ENCODE measurements around the gene KLHL10. TPM values are rescaled to one million over a fixed set of nuclear protein-coding genes. Genes with fewer than 3 reads are reported as not detected.

KLHL10 gene
- polyA plus RNA-seq, 1 of the 3 experiments (the other 2 are of a cell fraction) = 0.02 TPM

- TF ChIP-seq SIN3A (IDR thresholded peaks at IDR 0.05; ENCODE audit: borderline replicate concordance, low read depth, low read length) (peak; percentile 77; the same call in 1 of the 2 replicates), POLR2AphosphoS5 (IDR thresholded peaks at IDR 0.05; ENCODE audit: low read depth, low read length) (0 out of 2 replicates have a peak, but pooled peaks have one; percentile 22), USF2 (IDR thresholded peaks at IDR 0.05; ENCODE audit: borderline replicate concordance, low read depth, low read length) (no peak), EZH2phosphoT487 (IDR thresholded peaks at IDR 0.05; ENCODE audit: borderline replicate concordance, low read depth) (no peak), FOXM1 (IDR thresholded peaks at IDR 0.05; ENCODE audit: low read depth) (no peak), TEAD4 (IDR thresholded peaks at IDR 0.05; ENCODE audit: borderline replicate concordance, insufficient read depth) (no peak), NRF1 (IDR thresholded peaks at IDR 0.05; ENCODE audit: low read depth, low read length) (no peak), TCF12 (IDR thresholded peaks at IDR 0.05) (peak; percentile 70), JUND (IDR thresholded peaks at IDR 0.05) (no peak; the same call in 1 of the 2 replicates), IRF3 (IDR thresholded peaks at IDR 0.05; ENCODE audit: low read depth, low read length) (no peak), YY1 (IDR thresholded peaks at IDR 0.05; ENCODE audit: low read depth) (0 out of 2 replicates have a peak, but pooled peaks have one; percentile 35)
These were observed 25.1 kb upstream of the KLHL10 start, which contains the start of gene FKBP10 (continued) for GRCh38 chr17:41812381-41813151.

- peaks cover 79% of the 10 kb centered on the region for H3K79me2 ChIP-seq (ENCODE audit: insufficient read depth)
- H3K27me3 ChIP-seq (ENCODE audit: insufficient read depth) = no peaks in the 10 kb centered on the region
- H3K27ac ChIP-seq (ENCODE audit: low read depth in 2 of 2, low read length in 1 of 2) = peak overlapping the region; percentile 80 to 87
- H4K20me1 ChIP-seq (ENCODE audit: insufficient read depth) = peaks cover 19% of the 10 kb centered on the region
- H3K9ac ChIP-seq = peak overlapping the region; percentile 87
- peaks cover 5 to 10% of the 10 kb centered on the region in 2 experiments for H3K36me3 ChIP-seq (replicated peaks in 1 of 2; ENCODE audit: control insufficient read depth in 1 of 2, insufficient read depth in 2 of 2, low read length in 1 of 2)
- H3K9me2 ChIP-seq = no peaks in the 10 kb centered on the region
- peaks cover 15 to 24% of the 10 kb centered on the region in 2 experiments; a peak in 2 of 4 replicates for H3K4me1 ChIP-seq (ENCODE audit: control insufficient read depth in 1 of 2, insufficient read depth in 2 of 2, low read depth in 1 of 2, low read length in 1 of 2)
- CTCF ChIA-PET = interaction anchor here (1.0 to 20.2 kb wide), 3 partner anchors 11 to 77 kb away, joined by 5 to 405 read pairs (median 19); partner anchors contain the start of genes HAP1 and JUP
- H3K4me2 ChIP-seq = peak overlapping the region; percentile 99
- peak overlapping the region; percentile 75 to 93 for H3K4me3 ChIP-seq (ENCODE audit: low read depth in 2 of 2, low read length in 1 of 2)
- H3K9me3 ChIP-seq = no peaks in the 10 kb centered on the region
- peak overlapping the region; percentile 92 for H2AFZ ChIP-seq (ENCODE audit: low read depth)
- no peak for DNase-seq
- POLR2A ChIA-PET = interaction anchor here (1.0 to 2.4 kb wide), 3 partner anchors 36 to 124 kb away, joined by 3 to 12 read pairs (median 11); partner anchors contain the start of genes EIF1 and KLHL11
- 2% methylated on average over 11 of the region's 12 CpGs for WGBS (ENCODE audit: low lambda C conversion rate)
- no peaks in the 10 kb centered on the region for H3F3A ChIP-seq (replicated peaks; ENCODE audit: insufficient read depth)
- no peak for TF ChIP-seq YY1 (IDR thresholded peaks at IDR 0.05; ENCODE audit: low read depth)
- no peak; the same call in 1 of the 2 replicates for TF ChIP-seq NFIC (IDR thresholded peaks at IDR 0.05; ENCODE audit: borderline replicate concordance)
- TF ChIP-seq GATA2 (CRISPR knock-in tag; IDR thresholded peaks at IDR 0.05) = no peak
- no peak for TF ChIP-seq EZH2phosphoT487 (IDR thresholded peaks at IDR 0.05; ENCODE audit: borderline replicate concordance, low read depth)
- no peak for TF ChIP-seq RFX5 (IDR thresholded peaks at IDR 0.05; ENCODE audit: low read length)
- no peak for TF ChIP-seq SMC3 (IDR thresholded peaks at IDR 0.05; ENCODE audit: low read depth, low read length)
- no peak for TF ChIP-seq USF1 (IDR thresholded peaks at IDR 0.05; ENCODE audit: borderline replicate concordance, low read depth)
- TF ChIP-seq FOXM1 (IDR thresholded peaks at IDR 0.05; ENCODE audit: low read depth) = no peak
- no peak for TF ChIP-seq TAF1 (IDR thresholded peaks at IDR 0.05; ENCODE audit: borderline replicate concordance, low read depth, low read length)
- no peak for TF ChIP-seq ZBTB33 (IDR thresholded peaks at IDR 0.05; ENCODE audit: borderline replicate concordance, low read depth)
- TF ChIP-seq TEAD4 (IDR thresholded peaks at IDR 0.05; ENCODE audit: borderline replicate concordance, insufficient read depth) = no peak
- TF ChIP-seq ELF1 (IDR thresholded peaks at IDR 0.05) = no peak
- TF ChIP-seq CTCF (IDR thresholded peaks at IDR 0.05) = no peak
- no peak for TF ChIP-seq SIN3A (IDR thresholded peaks at IDR 0.05; ENCODE audit: borderline replicate concordance, low read depth, low read length)
These were observed 24.4 kb upstream of the KLHL10 start for GRCh38 chr17:41813152-41813680.

All from SK-N-SH (cell line).